Activated CD4-positive, alpha-beta memory T cell treated with anti-CD3 and anti-CD28 coated beads for 36 hours (primary cell): ENCODE results near the gene NUDT8. TPM values are rescaled to one million over a fixed set of nuclear protein-coding genes. Genes with fewer than 3 reads are reported as not detected.
"Not testable (repeated sequence)": the region's sequence is repeated elsewhere in the genome, so short reads cannot be mapped to it uniquely, and the experiment has no call there.

Experiments
- CTCF ChIA-PET: fragments of 350-600 bp; sonication (Branson Sonifier 250); formaldehyde crosslinking; loops from one replicate; lab custom pipeline; 2021; ENCODE audit warnings: antibody characterized with exemption, inconsistent platforms; lab: Charles Lee
- POLR2A ChIA-PET: fragments of 350-600 bp; sonication (Branson Sonifier 250); formaldehyde crosslinking; loops from one replicate; lab custom pipeline; 2021; ENCODE audit warnings: antibody characterized with exemption; lab: Charles Lee
- DNase-seq: peaks from one replicate; pipeline ENCODE4 v3.0.0-alpha.2; 2020
- H3K27ac Mint-ChIP-seq: one replicate; pipeline ENCODE4 v1.8.0; 2021; ENCODE audit warnings: mixed read lengths
- H3K27me3 Mint-ChIP-seq: one replicate; pipeline ENCODE4 v1.8.0; 2021; ENCODE audit warnings: mixed read lengths
- H3K36me3 Mint-ChIP-seq: one replicate; pipeline ENCODE4 v1.8.0; 2021; ENCODE audit warnings: mixed read lengths
- H3K4me1 Mint-ChIP-seq: one replicate; pipeline ENCODE4 v1.8.0; 2021; ENCODE audit warnings: low read depth, mixed read lengths
- H3K4me3 Mint-ChIP-seq: one replicate; pipeline ENCODE4 v1.8.0; 2021; ENCODE audit warnings: mild to moderate bottlenecking, mixed read lengths
- H3K9me3 Mint-ChIP-seq: one replicate; pipeline ENCODE4 v1.8.0; 2021; ENCODE audit warnings: mixed read lengths
- intact Hi-C: fragments of 100-400 bp; cut with micrococcal nuclease; formaldehyde crosslinking; loops from one replicate; pipeline ENCODE4 v1.15.1; 2023
- total RNA-seq, 2 experiments: library from RNA; stranded (reverse); gene quantifications; one replicate each; pipeline ENCODE4 v1.2.3, GENCODE V29; 2021

NUDT8 gene
- total RNA-seq, 2 experiments from 2014 or later = 23.3 to 24.3 TPM

DNA sequence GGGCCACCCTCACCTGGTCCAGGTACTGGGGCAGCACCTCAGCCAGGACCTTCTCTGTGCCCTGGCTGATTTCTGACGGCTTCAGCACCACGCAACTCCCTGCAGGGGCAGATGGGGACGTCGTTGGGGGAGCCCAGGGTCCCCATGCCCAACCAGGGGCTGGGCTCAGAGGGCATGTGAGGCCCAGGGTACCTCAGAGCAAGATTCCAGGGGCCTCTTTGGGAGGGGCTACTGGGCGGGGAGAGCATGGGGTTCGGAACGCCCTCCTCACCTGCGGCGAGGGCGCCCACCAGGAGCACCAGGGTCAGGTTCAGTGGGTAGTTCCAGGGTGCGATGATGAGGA, 36.5 kb upstream of the NUDT8 start:
- Mint-ChIP-seq H3K4me1 (no peaks in the 10 kb centered on the region), H3K4me3 (no peak overlapping the region), H3K9me3 (no peaks in the 10 kb centered on the region), H3K27ac (no peak overlapping the region), H3K27me3 (no peaks in the 10 kb centered on the region), H3K36me3 (no peaks in the 10 kb centered on the region)
- POLR2A ChIA-PET = no interaction called here
- intact Hi-C loops = no loop called here
- CTCF ChIA-PET = interaction anchor here (1.1 kb wide), 1 partner anchor 37 kb away, joined by 4 read pairs; the partner anchor contains the start of gene NUDT8
- DNase-seq = no peak

DNA sequence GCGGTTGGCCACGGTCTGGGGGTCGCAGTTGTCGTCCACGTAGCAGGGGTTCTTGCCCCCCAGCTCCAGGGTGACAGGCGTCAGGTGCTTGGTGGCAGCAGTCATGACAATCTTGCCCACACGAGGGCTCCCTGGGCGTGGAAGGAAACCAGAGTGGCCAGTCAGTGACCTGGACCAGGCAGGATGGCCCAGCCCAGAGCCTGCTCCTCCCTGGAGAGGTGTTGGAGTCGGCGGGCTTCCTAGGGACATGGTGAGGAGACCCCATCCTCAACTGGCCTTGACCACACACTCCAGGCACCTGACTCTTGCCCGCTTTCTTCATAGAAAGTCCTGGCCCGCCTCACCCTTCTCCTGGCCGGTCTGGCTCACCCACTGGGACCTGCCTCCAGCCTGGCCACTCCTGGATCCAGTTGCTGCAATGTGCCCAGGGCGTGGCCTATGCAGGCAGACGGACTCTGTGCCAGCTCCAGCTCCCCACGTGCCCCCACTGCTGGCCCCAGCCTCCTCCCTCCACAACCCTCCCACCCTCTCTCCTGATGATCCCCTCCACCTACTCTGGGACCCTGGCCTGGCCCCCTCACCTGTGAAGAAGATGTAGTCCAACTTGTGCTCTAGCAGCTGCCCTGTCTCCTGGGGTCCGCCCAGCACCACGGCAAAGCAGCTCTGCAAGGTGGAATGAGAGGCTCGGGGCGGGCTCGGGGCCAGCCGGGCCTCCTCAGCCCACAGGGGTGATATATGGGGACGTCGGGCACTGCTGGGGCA, 36.0 kb upstream of the NUDT8 start:
- Mint-ChIP-seq H3K36me3 (no peaks in the 10 kb centered on the region), H3K4me3 (no peak overlapping the region), H3K27me3 (no peaks in the 10 kb centered on the region), H3K4me1 (no peaks in the 10 kb centered on the region), H3K9me3 (no peaks in the 10 kb centered on the region), H3K27ac (no peak overlapping the region)
- ChIA-PET POLR2A (no interaction called here), CTCF (interaction anchor here (1.1 kb wide), 1 partner anchor 36 kb away, joined by 4 read pairs; the partner anchor contains the start of gene NUDT8)
- DNase-seq = no peak
- intact Hi-C loops = no loop called here

DNA sequence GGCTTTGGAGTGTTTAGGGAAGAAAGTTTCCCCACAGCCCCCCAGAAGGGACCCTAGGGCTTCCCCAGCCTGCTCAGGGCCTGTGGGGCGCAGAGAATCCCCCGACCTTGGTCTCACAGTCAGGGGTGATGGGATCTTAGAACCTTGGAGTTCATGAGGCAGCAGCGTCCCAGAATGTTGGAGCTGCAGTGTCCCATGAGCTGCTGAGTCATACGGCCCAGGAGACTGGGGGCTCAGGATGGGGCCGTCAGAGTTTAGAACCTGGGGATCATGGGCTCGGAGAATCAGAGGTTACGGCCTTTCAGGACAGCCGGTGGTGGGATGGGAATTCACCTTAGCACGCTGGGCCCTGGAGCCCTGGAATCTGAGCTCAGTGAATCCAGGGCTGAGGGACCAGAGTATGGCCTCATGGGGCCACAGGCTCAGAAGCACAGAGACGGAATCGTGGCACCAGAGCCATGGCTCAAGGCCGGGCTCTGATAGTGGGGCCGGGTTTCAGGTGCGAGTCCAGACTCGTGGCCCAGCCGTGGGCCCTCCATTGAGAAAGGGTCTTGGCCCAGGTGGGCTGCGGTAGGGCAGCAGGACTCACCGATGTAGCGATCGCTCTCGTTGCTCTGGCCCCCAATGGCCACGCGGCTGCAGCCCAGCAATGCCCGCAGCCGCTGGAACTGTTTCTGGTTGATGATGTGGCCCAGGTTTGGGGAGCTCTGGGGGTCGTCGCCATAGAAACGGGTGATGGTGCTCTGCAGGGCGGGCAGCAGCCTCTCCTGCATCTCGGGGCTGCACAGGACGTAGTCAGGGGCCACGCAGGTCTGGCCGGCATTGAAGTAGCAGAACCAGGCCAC, 35.2 kb upstream of the NUDT8 start:
- POLR2A ChIA-PET = no interaction called here

DNA sequence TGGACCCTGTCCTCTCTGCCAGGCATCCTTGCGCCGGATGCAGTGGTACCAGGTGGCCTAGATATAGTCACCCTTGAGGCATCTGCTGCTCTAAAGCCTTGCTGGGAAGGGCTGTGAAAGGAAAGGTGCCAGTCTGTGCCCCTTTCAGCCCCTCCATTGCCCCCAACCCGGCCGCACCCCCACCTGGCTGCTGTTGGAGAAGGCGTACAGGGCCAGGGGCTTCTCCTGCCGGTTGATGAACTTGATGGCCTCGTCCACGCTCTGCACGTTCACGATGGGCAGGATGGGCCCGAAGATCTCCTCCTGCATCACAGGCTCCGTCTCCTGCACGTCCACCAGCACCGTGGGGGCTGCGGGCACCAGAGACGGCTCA, 34.5 kb upstream of the NUDT8 start:
- no peak for DNase-seq
- Mint-ChIP-seq H3K36me3 (no peaks in the 10 kb centered on the region), H3K27ac (no peak overlapping the region), H3K4me3 (no peak overlapping the region), H3K27me3 (no peaks in the 10 kb centered on the region), H3K4me1 (no peaks in the 10 kb centered on the region), H3K9me3 (no peaks in the 10 kb centered on the region)
- CTCF ChIA-PET = no interaction called here
- intact Hi-C loops = no loop called here
- POLR2A ChIA-PET = no interaction called here

More for the DNA sequence above, 35.2 kb upstream of the NUDT8 start:
- Mint-ChIP-seq H3K27me3 (no peaks in the 10 kb centered on the region), H3K9me3 (no peaks in the 10 kb centered on the region), H3K4me3 (no peak overlapping the region), H3K36me3 (no peaks in the 10 kb centered on the region), H3K4me1 (no peaks in the 10 kb centered on the region), H3K27ac (no peak overlapping the region)
- intact Hi-C loops = no loop called here
- CTCF ChIA-PET = no interaction called here
- DNase-seq = no peak

DNA sequence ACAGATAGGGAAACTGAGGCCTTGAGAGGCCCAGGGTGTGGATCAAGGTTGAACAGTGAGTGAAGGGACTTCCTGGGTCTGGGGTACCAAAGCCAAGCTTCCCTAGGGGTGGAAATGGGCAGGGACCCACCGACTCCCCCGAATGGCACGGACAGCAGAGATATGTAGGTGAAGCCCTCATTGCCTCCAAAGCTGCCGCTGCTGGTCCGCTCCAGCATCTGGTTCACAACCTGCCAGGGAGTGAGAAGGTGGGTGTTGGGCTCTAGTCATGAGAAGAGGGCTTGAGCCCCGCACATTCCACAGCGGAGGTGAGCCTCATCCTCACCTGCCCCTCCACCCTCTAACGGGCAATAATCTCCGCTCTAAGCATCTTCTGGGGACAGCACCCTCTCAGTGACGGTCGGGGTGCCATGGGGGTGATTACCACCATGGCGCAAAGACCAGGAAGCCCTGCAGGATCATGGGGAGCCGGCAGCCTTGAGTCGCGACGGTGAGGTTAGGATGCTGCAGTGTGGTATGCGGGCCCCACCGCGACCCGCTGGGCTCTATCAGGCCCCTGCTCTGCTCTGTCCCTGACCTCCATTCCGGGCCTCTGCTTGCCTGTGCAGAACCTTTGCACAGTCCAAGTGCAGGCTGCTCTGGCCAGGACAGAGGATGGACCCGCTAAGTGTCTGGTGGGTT, 33.9 kb upstream of the NUDT8 start:
- Mint-ChIP-seq H3K27me3 (no peaks in the 10 kb centered on the region), H3K4me3 (no peak overlapping the region), H3K9me3 (no peaks in the 10 kb centered on the region), H3K36me3 (no peaks in the 10 kb centered on the region), H3K4me1 (no peaks in the 10 kb centered on the region), H3K27ac (no peak overlapping the region)
- intact Hi-C loops = no loop called here
- POLR2A ChIA-PET = no interaction called here
- no peak for DNase-seq
- CTCF ChIA-PET = no interaction called here

DNA sequence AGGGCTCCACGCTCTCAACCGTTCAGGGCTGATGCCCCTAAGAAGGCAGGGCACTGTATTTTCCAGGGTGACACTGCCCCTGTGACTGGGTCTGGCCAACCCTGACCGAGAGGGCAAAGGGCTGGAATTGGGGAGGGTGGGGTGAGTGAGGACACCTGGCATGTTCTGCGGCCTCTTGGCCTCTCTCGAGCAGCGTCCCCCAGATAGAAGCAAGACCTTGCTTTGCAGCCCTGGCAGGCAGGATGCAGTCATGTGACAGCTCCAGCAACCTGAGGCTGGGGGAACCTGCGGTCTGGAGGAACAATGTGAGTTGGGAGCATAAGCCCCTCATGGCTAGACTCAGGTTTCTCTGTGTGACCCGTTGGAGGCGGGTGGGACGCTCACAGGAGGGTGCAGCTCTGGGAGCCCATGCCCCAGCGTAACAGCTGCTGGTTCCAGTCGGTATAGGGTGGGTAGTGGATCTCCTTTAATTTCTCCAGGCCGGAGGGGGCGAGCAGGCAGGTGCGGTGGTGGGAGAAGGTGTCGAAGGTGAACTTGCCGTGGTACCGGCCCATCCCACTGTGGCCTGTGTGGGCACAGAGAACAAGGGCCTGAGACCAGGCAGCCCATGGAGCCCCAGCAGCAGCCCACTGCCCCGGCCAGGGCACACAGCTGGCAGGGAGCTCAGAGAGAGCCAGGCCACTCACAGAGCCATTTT, 33.2 kb upstream of the NUDT8 start:
- CTCF ChIA-PET = interaction anchor here (0.6 kb wide), 1 partner anchor 16 kb away, joined by 3 read pairs; no protein-coding TSS in a partner anchor
- Mint-ChIP-seq H3K27me3 (no peaks in the 10 kb centered on the region), H3K9me3 (no peaks in the 10 kb centered on the region), H3K4me3 (no peak overlapping the region), H3K4me1 (no peaks in the 10 kb centered on the region), H3K27ac (no peak overlapping the region), H3K36me3 (no peaks in the 10 kb centered on the region)
- no peak for DNase-seq
- intact Hi-C loops = no loop called here
- POLR2A ChIA-PET = no interaction called here

DNA sequence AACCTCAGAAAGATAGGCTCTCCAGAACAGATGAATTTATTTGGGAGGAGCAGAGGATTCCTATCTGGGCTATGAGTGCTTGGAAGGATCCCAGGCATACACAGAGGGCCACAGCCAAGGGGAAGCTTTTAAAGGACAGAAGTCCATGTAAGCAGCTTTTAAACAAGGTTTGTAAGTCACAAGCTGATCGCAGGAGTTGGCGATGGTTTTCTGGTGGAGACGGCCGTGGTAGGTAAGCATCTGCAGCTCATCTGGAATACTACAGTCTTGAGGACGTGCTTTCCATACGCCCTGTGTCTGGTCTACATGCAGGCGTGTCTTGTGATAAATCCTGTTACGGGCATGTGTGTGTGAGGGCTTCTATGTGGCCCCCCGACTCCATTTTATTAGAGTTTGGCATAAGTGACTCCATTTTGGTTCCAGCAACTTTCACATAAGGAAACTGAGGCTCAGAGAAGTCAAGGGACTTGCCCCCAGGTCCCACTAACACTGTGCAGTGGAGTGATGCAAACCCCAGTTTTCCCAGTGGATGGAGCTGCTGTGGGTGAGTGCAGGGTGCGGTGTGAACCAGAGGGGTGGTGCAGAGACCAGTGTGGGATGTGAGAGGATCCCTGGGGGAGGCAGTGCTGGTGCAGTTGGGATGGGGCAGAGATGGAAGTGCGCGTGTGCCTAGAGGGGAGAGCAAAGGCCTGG, 32.6 kb upstream of the NUDT8 start:
- Mint-ChIP-seq H3K27ac (no peak overlapping the region), H3K4me1 (peaks cover 7% of the 10 kb centered on the region), H3K27me3 (no peaks in the 10 kb centered on the region), H3K36me3 (no peaks in the 10 kb centered on the region), H3K4me3 (no peak overlapping the region), H3K9me3 (no peaks in the 10 kb centered on the region)
- POLR2A ChIA-PET = no interaction called here
- intact Hi-C loops = no loop called here
- DNase-seq = no peak
- CTCF ChIA-PET = interaction anchor here (0.6 to 4.8 kb wide), 2 partner anchors 17 to 47 kb away, joined by 3 to 24 read pairs; no protein-coding TSS in a partner anchor

DNA sequence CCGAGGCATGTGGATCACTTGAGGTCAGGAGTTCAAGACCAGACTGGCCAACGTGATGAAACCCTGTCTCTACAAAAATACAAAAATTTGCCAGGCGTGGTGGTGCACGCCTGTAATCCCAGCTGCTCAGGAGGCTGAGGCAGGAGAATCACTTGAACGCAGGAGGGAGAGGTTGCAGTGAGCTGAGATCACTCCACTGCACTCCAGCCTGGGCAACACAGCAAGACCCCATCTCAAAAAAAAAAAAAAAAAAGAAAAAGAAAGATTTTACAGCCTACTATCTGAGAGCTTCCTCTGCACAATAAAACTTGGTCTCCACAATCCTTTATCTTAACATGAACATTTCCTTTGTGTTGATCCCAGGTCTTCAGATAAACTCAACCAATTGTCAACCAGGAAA, 31.0 kb upstream of the NUDT8 start:
- POLR2A ChIA-PET, H3K4me3 Mint-ChIP-seq, intact Hi-C loops, H3K36me3 Mint-ChIP-seq, H3K27ac Mint-ChIP-seq, H3K27me3 Mint-ChIP-seq, H3K9me3 Mint-ChIP-seq, DNase-seq: not testable (repeated sequence)
- peaks cover 14% of the 10 kb centered on the region for H3K4me1 Mint-ChIP-seq
- CTCF ChIA-PET = interaction anchor here (0.9 to 5.8 kb wide), 5 partner anchors 10 to 45 kb away, joined by 3 to 90 read pairs (median 3); partner anchors contain the start of genes ACY3 and NUDT8

DNA sequence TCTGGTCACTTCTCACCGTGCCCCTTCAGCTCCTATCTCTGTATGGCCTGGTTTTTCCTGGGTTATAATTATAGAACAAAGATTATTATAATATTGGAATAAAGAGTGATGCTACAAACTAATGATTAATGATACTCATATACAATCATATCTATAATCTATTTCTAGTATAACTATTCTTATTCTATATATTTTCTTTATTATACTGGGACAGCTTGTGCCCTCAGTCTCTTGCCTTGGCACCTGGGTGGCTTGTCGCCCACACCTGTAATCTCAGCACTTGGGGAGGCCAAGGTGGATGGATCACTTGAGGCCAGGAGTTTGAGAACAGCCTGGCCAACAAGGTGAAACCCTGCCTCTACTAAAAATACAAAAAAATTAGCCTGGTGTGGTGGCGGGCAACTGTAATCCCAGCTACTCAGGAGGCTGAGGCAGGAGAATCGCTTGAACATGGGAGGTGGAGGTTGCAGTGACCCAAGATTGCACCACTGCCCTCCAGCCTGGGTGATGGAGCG, 30.0 kb upstream of the NUDT8 start:
- H3K9me3 Mint-ChIP-seq, DNase-seq, H3K36me3 Mint-ChIP-seq, H3K27ac Mint-ChIP-seq, H3K4me3 Mint-ChIP-seq, H3K27me3 Mint-ChIP-seq, POLR2A ChIA-PET: not testable (repeated sequence)
- intact Hi-C loops = loop anchor here (1.0 to 5.0 kb wide), 3 partner anchors 19 to 77 kb away; partner anchors contain the start of genes GSTP1 and NUDT8
- peaks cover 14% of the 10 kb centered on the region for H3K4me1 Mint-ChIP-seq
- CTCF ChIA-PET = interaction anchor here (0.5 to 5.8 kb wide), 12 partner anchors 12 to 577 kb away, joined by 3 to 90 read pairs (median 4); partner anchors contain the start of genes ACY3, NUDT8 and TBX10

DNA sequence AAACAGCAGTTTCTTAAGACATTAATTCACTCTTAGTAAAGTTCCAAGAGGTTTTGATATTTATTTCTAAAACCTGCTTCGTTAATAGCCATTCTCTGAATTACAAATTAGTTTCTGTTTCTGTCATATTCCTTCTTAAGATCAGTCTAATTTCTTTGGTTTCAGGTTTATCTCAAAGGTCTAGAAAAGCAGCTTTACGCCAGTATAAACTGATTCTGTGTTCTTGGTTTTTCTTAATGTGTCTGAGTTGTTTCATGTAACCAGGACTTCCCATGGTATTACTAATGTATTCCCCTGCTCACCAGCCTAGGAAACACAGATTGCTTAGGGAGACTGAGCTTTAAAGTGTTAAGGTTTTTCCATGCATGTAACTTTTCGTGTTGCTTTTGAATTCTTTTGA, 27.6 kb upstream of the NUDT8 start:
- Mint-ChIP-seq H3K27me3 (no peaks in the 10 kb centered on the region), H3K4me3 (no peak overlapping the region), H3K4me1 (peaks cover 14% of the 10 kb centered on the region), H3K27ac (peak overlapping the region; percentile 8), H3K9me3 (peaks cover 5% of the 10 kb centered on the region), H3K36me3 (peaks cover 2% of the 10 kb centered on the region)
- POLR2A ChIA-PET = interaction anchor here (1.5 kb wide), 1 partner anchor 27 kb away, joined by 8 read pairs; the partner anchor contains the start of gene NUDT8
- DNase-seq = no peak
- CTCF ChIA-PET = interaction anchor here (0.9 to 5.8 kb wide), 5 partner anchors 11 to 270 kb away, joined by 3 to 90 read pairs (median 6); partner anchors contain the start of gene NUDT8
- intact Hi-C loops = loop anchor here (5.0 kb wide), 1 partner anchor 75 kb away; the partner anchor contains the start of gene GSTP1
